Activated naive CD4-positive, alpha-beta T cell treated with anti-CD3 and anti-CD28 coated beads, Interleukin-2, amount 10 ng/mL, durations not matched to agents 7 days and 5 days (primary cell): ENCODE data around the gene ADCY5.

ENCODE experiments used
- CTCF ChIA-PET: fragments of 350-600 bp; sonication (Branson Sonifier 250); formaldehyde crosslinking; loops from one replicate; lab custom pipeline; 2021; ENCODE audit warnings: antibody characterized with exemption; lab: Charles Lee
- DNase-seq: peaks from one replicate; pipeline ENCODE4 v3.0.0-alpha.2; 2020
- H3K27ac Mint-ChIP-seq: one replicate; pipeline ENCODE4 v1.8.0; 2021; ENCODE audit warnings: mild to moderate bottlenecking, moderate library complexity, mixed read lengths
- H3K27me3 Mint-ChIP-seq: one replicate; pipeline ENCODE4 v1.8.0; 2021; ENCODE audit warnings: mild to moderate bottlenecking, mixed read lengths
- H3K36me3 Mint-ChIP-seq: one replicate; pipeline ENCODE4 v1.8.0; 2021; ENCODE audit warnings: mixed read lengths
- H3K4me1 Mint-ChIP-seq: one replicate; pipeline ENCODE4 v1.8.0; 2021; ENCODE audit warnings: mixed read lengths
- H3K4me3 Mint-ChIP-seq: one replicate; pipeline ENCODE4 v1.8.0; 2021; ENCODE audit warnings: mild to moderate bottlenecking, moderate library complexity, mixed read lengths
- H3K9me3 Mint-ChIP-seq: one replicate; pipeline ENCODE4 v1.8.0; 2021; ENCODE audit warnings: mixed read lengths

ADCY5 gene

GRCh38 chr3:123351501-123351900, 97.4 kb downstream of the ADCY5 start:
- H3K27me3 Mint-ChIP-seq: peaks cover 42% of the 10 kb centered on the region

GRCh38 chr3:123350971-123351370, 97.9 kb downstream of the ADCY5 start:
- Mint-ChIP-seq H3K4me3 (no peak overlapping the region), H3K36me3 (no peaks in the 10 kb centered on the region), H3K9me3 (no peaks in the 10 kb centered on the region), H3K4me1 (no peaks in the 10 kb centered on the region), H3K27ac (no peak overlapping the region), H3K27me3 (peaks cover 42% of the 10 kb centered on the region)
- CTCF ChIA-PET: interaction anchor here (1.4 kb wide), 1 partner anchor 21 kb away, joined by 3 read pairs; no protein-coding TSS in a partner anchor
- no peak for DNase-seq

More at GRCh38 chr3:123351501-123351900, 97.4 kb downstream of the ADCY5 start:
- Mint-ChIP-seq H3K27ac (no peak overlapping the region), H3K4me3 (no peak overlapping the region), H3K4me1 (no peaks in the 10 kb centered on the region), H3K36me3 (no peaks in the 10 kb centered on the region), H3K9me3 (no peaks in the 10 kb centered on the region)
- CTCF ChIA-PET: interaction anchor here (1.4 kb wide), 1 partner anchor 22 kb away, joined by 3 read pairs; no protein-coding TSS in a partner anchor
- no peak for DNase-seq

- CTCF ChIA-PET: no interaction called here
Observed at GRCh38 chr3:123349566-123350435, 99.1 kb downstream of the ADCY5 start.

GRCh38 chr3:123349201-123349535, 99.7 kb downstream of the ADCY5 start:
- Mint-ChIP-seq H3K4me3 (no peak overlapping the region), H3K27me3 (peaks cover 38% of the 10 kb centered on the region), H3K27ac (no peak overlapping the region), H3K4me1 (peaks cover 8% of the 10 kb centered on the region), H3K36me3 (no peaks in the 10 kb centered on the region), H3K9me3 (no peaks in the 10 kb centered on the region)
- CTCF ChIA-PET: no interaction called here
- no peak for DNase-seq

More at GRCh38 chr3:123349566-123350435, 99.1 kb downstream of the ADCY5 start:
- no peak overlapping the region for H3K4me3 Mint-ChIP-seq
- no peaks in the 10 kb centered on the region for H3K9me3 Mint-ChIP-seq
- no peak for DNase-seq
- H3K36me3 Mint-ChIP-seq: no peaks in the 10 kb centered on the region
- H3K27ac Mint-ChIP-seq: no peak overlapping the region
- H3K4me1 Mint-ChIP-seq: peaks cover 3% of the 10 kb centered on the region
- H3K27me3 Mint-ChIP-seq: peaks cover 42% of the 10 kb centered on the region

- Mint-ChIP-seq H3K9me3 (no peaks in the 10 kb centered on the region), H3K36me3 (no peaks in the 10 kb centered on the region), H3K27ac (no peak overlapping the region), H3K4me1 (peaks cover 8% of the 10 kb centered on the region), H3K4me3 (no peak overlapping the region), H3K27me3 (peaks cover 32% of the 10 kb centered on the region)
- DNase-seq: no peak
- CTCF ChIA-PET: no interaction called here
Observed at GRCh38 chr3:123348471-123349200, 100.3 kb downstream of the ADCY5 start.

- H3K36me3 Mint-ChIP-seq: no peaks in the 10 kb centered on the region
- no peak overlapping the region for H3K27ac Mint-ChIP-seq
- H3K9me3 Mint-ChIP-seq: no peaks in the 10 kb centered on the region
- H3K4me3 Mint-ChIP-seq: no peak overlapping the region
- H3K4me1 Mint-ChIP-seq: peaks cover 8% of the 10 kb centered on the region
- CTCF ChIA-PET: interaction anchor here (1.6 kb wide), 1 partner anchor 18 kb away, joined by 4 read pairs; no protein-coding TSS in a partner anchor
- peaks cover 25% of the 10 kb centered on the region for H3K27me3 Mint-ChIP-seq
- DNase-seq: no peak
Observed at GRCh38 chr3:123347691-123348264, 101.1 kb downstream of the ADCY5 start.

- no peaks in the 10 kb centered on the region for H3K36me3 Mint-ChIP-seq
- H3K27me3 Mint-ChIP-seq: peaks cover 25% of the 10 kb centered on the region
- H3K4me3 Mint-ChIP-seq: no peak overlapping the region
- H3K27ac Mint-ChIP-seq: no peak overlapping the region
- H3K9me3 Mint-ChIP-seq: no peaks in the 10 kb centered on the region
- H3K4me1 Mint-ChIP-seq: peaks cover 8% of the 10 kb centered on the region
- CTCF ChIA-PET: interaction anchor here (1.6 kb wide), 1 partner anchor 18 kb away, joined by 4 read pairs; no protein-coding TSS in a partner anchor
- no peak for DNase-seq
Observed at GRCh38 chr3:123347205-123347604, 101.7 kb downstream of the ADCY5 start.

- Mint-ChIP-seq H3K4me3 (no peak overlapping the region), H3K27me3 (peaks cover 25% of the 10 kb centered on the region), H3K27ac (no peak overlapping the region), H3K36me3 (no peaks in the 10 kb centered on the region), H3K9me3 (no peaks in the 10 kb centered on the region), H3K4me1 (peaks cover 8% of the 10 kb centered on the region)
- no peak for DNase-seq
- CTCF ChIA-PET: no interaction called here
Observed at GRCh38 chr3:123346021-123346420, 102.9 kb downstream of the ADCY5 start.

GRCh38 chr3:123344907-123345594, 103.8 kb downstream of the ADCY5 start:
- no peaks in the 10 kb centered on the region for H3K36me3 Mint-ChIP-seq
- no peaks in the 10 kb centered on the region for H3K9me3 Mint-ChIP-seq
- CTCF ChIA-PET: no interaction called here
- H3K27me3 Mint-ChIP-seq: peaks cover 21% of the 10 kb centered on the region
- no peak for DNase-seq
- H3K4me1 Mint-ChIP-seq: peaks cover 8% of the 10 kb centered on the region
- no peak overlapping the region for H3K27ac Mint-ChIP-seq
- no peak overlapping the region for H3K4me3 Mint-ChIP-seq

GRCh38 chr3:123344175-123344906, 104.5 kb downstream of the ADCY5 start:
- no peaks in the 10 kb centered on the region for H3K9me3 Mint-ChIP-seq
- H3K4me1 Mint-ChIP-seq: peaks cover 8% of the 10 kb centered on the region
- H3K27me3 Mint-ChIP-seq: peaks cover 19% of the 10 kb centered on the region
- no peaks in the 10 kb centered on the region for H3K36me3 Mint-ChIP-seq
- CTCF ChIA-PET: no interaction called here
- DNase-seq: peak; percentile 27
- no peak overlapping the region for H3K4me3 Mint-ChIP-seq
- no peak overlapping the region for H3K27ac Mint-ChIP-seq

- no peaks in the 10 kb centered on the region for H3K36me3 Mint-ChIP-seq
- CTCF ChIA-PET: interaction anchor here (1.2 kb wide), 1 partner anchor 13 kb away, joined by 3 read pairs; no protein-coding TSS in a partner anchor
- H3K27ac Mint-ChIP-seq: no peak overlapping the region
- DNase-seq: no peak
- peaks cover 8% of the 10 kb centered on the region for H3K4me1 Mint-ChIP-seq
- H3K27me3 Mint-ChIP-seq: peaks cover 11% of the 10 kb centered on the region
- no peak overlapping the region for H3K4me3 Mint-ChIP-seq
- no peaks in the 10 kb centered on the region for H3K9me3 Mint-ChIP-seq
Observed at GRCh38 chr3:123343296-123344174, 105.4 kb downstream of the ADCY5 start.

- peaks cover 2% of the 10 kb centered on the region for H3K27me3 Mint-ChIP-seq
- H3K4me3 Mint-ChIP-seq: no peak overlapping the region
- H3K27ac Mint-ChIP-seq: no peak overlapping the region
- DNase-seq: no peak
- H3K9me3 Mint-ChIP-seq: no peaks in the 10 kb centered on the region
- peaks cover 8% of the 10 kb centered on the region for H3K4me1 Mint-ChIP-seq
- CTCF ChIA-PET: interaction anchor here (1.2 kb wide), 1 partner anchor 12 kb away, joined by 3 read pairs; no protein-coding TSS in a partner anchor
- no peaks in the 10 kb centered on the region for H3K36me3 Mint-ChIP-seq
Observed at GRCh38 chr3:123342631-123343080, 106.2 kb downstream of the ADCY5 start.
